CD4-positive, alpha-beta T cell treated with Interferon gamma for 1 hour (primary cell): ENCODE data around the gene LHFPL6.
"Not testable (repeated sequence)": the region's sequence is repeated elsewhere in the genome, so short reads cannot be mapped to it uniquely, and the experiment has no call there.

ENCODE experiments used
- DNase-seq: peaks from one replicate; pipeline ENCODE4 v3.0.0-alpha.2; 2020

Gene LHFPL6

DNA sequence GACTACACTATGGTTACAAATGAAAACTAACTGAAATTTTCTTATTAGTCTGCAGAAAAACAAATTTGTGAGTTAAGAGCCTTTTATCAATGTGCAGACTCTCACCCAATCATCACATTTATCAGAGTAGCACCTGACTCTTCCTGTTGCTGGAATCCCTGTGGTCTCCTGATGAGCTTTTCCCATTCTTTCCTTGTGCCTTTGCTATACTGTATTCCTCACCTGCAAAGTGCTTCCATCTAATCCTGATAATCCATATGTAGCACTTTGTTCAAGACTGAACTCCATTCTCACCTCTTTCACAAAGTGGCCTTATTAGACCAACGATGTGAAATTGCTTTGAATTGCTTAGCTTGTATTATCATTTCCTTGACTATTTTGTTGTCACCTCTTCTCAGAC is 225.3 kb downstream of the LHFPL6 start:
- no peak for DNase-seq

DNA sequence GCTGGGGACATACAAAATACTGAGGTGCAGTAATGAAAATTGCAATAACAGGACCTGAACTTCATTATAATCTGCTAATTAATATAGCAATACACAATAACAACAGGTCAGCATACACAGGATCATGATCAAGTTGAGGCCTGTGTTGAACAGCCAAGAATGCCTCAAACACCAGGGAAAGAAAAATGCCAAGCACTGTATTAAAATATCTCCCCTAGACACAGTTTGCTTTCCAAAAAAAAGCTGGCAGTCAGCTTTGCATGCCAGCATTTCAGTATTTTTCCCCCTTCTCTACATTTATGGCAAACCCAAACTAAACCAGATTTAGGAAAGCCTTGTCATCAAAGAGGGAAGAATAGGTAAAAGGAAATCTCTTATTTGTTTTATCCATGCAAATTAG is 226.9 kb downstream of the LHFPL6 start:
- DNase-seq, result no peak

DNA sequence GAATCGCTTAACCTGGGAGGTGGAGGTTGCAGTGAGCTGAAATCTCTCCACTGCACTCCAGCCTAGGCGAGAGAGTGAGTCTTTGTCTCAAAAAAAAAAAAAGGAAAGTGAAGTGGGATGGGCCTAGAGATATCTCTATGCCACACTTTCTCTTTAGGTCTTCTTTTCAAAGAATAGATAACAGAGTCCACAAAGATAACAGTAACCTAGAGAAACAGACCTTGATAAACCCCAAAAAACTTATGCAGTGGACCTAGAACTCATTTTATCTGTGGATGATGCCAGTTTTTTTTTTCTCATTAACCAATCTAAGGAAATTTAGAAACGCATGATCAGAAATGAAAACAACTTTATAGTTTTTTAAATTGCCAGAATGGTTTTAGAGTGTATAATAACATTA is 227.4 kb downstream of the LHFPL6 start:
- no peak for DNase-seq

DNA sequence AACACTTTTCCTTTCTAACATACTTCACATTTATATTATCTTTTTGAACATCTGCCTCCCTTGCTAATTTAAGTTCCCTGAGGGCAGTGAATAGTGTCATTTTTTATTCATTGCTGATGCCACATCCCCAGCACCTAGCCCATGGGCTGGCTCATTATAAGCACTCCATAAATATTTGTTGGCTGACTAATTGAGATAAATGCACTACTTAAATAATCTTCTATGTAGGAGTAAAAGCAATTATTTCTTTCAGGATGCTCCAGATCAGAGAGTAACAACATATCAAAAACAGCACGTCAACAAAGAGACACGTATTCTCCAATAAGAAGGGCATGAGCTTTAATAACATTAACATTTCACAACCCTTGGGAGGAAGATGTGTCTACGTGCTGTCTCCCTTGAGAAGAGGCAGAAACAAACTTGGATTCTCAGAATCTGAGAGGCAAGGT is 228.2 kb downstream of the LHFPL6 start:
- no peak for DNase-seq

DNA sequence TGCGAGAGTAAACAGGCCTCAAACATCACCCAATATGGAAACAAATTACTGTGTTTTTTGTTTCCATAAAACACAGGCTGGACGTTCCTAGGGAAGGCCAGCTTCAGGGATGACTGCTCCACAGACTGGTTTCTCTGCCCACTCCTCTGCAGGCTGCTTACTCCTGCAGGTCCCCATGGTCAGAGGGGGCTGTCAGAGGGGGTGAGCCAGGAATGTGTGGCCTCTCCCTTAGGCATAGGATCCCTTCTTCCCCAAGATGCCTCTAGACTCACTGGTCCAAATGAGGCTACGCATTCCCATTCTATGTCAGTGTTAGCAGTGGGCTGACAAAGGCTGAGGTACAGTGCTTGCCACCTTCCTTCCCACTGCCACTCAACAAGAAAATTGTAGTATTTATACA is 229.8 kb downstream of the LHFPL6 start:
- no peak for DNase-seq

DNA sequence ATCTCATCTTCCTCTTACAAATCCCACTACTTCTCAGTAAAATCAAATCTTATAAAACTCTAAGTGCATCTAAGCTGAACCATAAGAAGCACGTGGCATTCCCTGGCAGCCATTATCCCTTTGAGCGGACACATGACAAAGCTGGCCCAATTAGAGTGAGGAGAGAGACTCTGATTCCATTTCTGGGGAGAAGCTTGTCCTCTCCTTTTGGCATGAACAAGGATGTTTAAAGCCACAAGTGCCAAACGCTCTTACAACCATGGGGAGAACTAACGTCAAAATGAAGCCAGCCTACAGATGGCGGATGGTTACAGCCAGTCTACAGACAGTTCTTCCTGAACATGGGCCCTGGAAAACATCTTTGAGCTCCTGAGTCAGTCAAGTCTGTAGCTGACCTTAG is 231.3 kb downstream of the LHFPL6 start:
- DNase-seq, result no peak

DNA sequence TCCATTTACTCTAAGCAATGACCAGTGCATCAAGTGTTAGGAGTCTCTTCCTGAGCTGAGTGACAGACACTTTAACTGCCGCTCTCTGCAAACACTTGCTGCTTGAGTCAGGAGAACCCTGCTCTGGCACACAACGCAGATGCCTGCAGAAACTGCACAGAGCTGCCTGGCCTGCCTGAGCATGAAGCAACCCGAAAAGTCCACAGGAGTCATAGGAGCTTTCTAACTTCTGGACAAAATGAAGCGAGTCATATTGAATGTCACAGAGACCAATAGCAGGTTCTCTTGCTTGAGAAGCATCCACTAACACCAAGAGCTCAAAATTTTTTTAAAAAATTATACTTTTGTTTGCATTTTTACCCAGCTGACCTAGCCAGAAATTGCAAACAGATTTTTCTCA is 232.4 kb downstream of the LHFPL6 start:
- DNase-seq, result no peak

DNA sequence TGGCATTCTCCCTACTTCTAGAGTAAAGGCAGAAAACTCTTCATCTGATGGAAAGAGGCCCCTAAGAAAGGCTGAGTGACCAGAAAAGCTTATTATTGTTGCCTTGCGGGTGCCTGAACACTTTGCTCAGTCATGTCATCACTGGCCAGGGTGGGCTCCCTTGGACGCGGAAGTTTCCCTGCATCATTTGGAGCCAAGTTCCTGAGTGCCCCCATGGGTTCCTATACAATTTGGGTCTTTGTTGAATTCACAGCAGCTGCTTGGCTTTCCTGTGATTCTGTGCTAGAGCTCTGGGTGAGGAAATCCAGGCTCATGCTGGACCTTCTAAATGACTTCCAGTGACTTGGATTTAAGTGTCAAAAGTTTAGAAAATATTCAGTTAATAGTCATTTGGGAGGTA is 232.9 kb downstream of the LHFPL6 start:
- DNase-seq, result no peak

DNA sequence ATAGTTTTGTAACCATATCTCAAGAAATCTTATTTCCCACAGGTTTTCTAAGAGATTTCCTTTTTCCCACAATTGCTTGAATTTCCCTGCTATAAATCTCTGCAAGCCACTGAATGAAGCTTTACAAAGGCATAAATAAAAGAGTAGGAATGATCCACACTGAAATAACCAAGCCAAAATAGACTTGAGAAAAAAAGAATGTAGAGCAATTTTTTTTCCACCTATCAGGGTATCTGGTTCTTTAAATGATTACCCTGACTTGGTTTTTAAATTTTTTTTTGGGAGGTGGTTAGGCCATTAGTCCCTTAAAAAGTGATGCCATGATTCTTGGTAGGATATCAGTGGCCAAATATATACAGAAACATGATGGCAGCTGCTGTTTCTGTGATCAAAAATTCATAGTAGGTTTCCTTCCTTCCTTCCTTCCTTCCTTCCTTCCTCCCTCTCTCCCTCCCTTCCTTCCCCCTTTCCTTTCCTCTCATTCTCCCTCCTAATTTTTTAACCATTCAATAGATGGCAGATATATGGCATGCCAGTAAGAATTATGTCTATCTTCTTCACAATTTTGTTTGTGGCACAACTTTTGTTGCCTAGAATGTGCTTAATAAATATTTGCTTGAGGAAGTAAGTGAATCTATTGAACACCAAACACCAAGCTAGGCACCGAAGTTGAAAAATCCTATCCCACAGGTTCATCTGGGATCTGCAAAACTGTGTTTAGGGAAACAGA is 233.7 kb downstream of the LHFPL6 start:
- DNase-seq, result no peak

DNA sequence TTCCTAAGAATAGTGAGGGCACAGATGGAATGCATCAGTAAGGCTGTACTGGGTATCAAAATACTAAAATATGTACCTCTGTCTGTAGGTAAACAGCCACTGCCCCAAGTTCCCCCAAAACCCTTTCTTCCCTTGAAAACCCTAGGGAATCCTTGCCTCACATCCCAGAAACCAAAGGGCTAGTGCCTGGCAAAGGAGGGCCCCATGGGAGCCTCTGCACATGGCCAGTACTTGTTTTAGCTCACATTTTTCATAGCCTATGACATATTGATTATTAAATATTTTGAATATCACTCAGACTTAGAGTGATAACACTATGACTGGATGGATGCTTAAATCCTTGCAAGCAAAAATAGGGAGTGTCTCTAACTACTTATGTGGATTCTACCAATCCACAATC is 237.1 kb downstream of the LHFPL6 start:
- DNase-seq, result no peak

DNA sequence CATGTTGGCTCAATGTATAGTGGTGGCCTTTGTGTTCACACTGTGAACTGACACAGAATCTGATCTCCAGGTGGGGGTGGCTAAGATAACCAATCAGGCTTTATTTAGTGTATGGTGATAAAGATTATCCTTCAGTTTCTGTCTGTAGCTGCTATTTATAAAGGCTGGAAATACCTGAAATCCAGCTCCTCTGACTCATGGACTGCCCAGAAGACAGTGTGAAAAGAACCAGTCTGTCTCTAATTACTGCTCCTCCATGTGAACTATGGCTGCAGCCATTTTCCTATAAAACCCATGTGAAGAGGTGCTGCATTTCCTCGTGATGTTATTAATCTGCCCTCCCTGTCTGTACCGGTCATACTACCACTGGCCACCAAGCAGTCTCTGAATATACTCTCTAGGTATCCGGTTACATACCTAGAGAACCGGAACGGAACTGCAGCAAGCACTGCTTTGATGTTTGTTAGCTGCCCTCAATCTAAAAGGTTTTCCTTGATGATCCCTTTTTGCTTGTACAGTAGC is 238.0 kb downstream of the LHFPL6 start:
- no peak for DNase-seq

DNA sequence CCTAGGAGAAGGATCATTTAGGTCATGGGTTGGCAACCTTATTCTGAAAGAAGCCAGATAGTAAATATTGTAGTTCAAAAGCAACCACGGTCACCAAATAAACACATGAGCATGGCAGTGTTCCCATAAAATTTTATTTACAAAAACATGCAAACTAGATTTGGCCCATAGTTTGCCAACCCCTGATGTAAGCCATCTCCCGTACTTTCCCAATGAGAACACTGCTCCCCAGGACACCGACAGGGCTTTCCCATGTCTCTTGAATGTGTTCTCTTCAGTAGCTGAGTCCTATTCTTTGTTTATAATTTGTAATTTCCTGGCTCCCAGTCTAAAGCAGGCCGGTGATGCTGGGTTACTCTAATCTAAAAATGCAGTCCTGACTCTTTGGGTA is 239.6 kb downstream of the LHFPL6 start:
- DNase-seq, result no peak

DNA sequence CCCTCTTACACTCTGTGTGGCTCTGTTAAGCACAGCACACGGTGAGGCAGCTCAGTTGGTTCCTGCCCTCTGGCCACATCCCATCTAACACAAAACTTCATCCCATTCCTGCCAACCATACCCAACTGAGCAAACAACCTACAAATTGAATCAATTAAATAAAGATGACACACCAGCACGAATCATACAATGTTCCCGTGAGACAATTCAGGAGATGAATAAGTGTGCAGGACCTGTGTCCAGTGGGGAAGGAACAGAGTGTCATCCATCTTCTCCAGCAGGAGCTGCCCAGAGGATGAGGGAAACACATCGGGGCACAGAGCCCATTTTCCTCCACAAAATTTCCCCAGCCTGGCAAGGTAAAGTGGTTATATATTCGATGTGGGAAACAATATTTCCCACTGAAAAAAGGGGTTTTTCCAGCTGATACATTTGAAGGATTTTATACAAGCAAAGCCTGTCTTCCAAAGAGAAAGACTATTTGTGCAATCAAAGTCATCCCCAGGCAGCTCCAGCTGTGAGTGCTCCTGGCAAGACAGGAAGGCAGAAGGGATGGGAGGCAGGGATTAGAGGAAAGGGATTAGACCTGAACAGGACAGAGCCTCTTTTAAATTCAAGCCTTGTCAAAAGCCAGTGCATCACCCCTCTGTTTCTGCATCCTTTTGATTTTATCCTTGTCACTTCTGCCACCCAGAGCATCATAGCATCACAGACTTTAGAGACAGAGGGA is 240.2 kb downstream of the LHFPL6 start:
- DNase-seq, result no peak

DNA sequence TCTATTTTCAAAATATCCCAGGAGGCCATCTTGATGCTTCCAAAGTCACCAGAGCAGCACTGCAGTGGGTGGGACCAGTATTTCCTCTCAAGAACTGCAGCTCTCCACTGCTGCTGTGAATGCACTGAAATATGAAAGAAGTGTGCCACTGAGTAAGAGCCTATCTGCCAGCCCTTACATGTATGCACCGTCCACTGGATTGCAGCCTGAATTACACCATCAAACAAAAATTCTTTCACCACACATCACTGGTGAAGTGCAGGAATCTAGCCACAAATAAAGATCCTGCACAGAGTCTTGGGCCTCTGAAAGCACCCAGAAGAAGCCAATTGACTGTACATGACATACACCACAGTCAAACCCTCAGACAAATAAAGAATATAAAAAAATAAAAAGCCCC is 249.0 kb downstream of the LHFPL6 start:
- DNase-seq, result no peak

DNA sequence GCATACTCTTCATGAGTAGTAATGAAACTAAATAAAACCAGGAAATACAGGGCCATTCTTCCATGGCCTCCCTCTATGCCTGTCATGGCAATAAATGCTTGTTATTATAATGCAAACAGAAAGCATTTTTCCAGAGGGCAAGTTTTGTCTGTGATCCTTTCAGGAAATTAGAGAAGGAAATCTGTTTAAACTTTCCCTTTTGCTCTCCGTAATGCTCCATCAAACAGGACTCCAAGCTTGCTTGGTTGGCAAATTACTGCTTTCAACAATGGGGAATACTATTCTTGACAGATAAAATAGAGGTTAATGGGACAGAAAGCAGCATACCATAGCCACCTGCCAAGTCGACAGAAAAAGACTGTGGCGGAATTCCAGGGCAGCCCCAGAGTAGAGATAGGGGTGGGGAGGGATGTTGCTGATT is 252.5 kb downstream of the LHFPL6 start:
- no peak for DNase-seq

DNA sequence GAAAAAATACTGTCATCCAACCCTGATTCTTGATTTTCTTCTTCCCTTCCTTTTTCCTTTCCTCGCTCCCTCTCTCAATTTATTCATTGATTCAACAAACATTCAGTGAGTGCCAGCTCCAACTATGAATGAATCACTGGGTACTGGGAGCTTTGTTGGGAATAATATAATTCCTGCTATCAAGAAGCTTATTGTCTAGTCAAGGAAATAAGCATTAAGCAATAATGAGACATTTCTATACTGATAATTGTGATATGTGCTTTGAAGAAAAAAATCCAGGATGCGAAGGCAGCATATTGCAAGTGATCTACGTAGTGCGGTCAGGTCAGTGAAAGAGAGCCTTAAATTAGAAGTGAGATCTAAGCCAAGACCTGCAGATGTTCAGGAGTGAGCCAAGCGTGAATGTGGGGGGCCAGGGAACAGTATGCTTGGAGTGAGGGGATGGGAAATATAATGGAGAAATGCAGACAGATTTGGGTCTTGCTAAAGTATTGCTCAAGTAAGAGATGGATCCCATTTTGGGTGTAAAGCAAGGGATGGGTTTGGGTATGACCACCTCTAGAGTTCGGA is 253.5 kb downstream of the LHFPL6 start:
- DNase-seq, result no peak

DNA sequence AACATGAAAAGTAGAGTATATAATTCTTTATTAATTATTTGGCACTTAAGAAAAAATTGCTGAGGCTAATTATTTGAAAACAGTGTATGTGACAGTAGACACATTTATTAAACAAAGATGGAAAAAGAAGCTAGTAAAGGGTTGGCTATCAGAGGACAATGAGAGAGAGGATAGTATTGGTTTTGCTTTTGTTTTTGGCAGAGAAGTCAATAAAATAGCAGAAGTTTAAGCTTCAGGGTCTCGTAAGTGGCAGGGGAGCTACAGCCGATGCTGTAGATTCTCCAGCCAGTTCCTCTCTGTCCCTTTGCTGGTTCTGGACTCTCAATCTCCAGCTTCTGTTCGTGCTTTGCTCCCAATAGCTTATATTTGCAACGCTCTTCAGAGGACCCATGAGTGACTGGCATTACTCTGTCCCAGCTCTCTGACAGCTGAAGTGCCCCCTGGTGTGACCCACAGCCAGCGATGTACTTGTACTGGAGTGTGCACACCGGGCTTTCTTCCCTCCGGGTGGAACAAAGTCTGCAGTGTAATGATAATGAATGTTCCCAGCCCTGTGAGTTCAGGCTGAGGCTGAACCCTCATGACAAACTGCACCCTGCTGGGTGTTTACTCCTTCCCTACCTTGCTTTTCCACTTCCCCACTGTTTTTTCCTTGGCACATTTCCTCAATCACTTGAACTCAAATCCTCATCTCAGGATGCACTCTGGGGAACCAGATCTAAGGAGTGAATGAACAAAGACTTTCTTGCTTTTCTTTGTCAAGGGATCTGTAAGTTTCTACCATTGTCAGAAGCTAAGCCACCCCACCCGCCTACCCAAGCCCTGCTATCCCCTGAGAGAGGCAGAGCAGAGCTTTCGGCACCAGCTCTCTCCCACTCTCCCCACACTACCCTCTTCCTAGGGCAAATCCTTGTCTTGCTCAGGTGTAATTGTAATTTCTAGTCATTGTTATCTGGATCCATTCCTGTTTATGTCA is 254.8 kb downstream of the LHFPL6 start:
- no peak for DNase-seq

DNA sequence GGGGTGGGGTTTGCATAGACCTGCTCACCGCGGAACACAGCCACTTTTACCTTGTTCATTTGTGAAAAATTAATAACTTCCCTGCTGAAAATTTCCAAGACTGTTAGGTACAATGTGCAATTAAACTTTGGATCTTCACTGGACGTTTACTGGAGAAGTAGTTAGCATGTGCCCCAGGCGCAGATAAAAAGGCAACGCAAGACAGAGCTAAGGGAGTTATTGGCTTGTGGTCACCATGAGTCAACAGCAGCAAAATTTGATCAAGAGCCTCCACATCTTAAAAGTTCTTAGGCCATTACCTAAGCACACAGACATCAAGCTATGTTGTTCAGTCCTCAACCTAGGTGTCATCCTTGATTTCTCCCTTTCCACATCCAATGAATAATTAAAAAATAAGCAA is 257.0 kb downstream of the LHFPL6 start:
- no peak for DNase-seq

DNA sequence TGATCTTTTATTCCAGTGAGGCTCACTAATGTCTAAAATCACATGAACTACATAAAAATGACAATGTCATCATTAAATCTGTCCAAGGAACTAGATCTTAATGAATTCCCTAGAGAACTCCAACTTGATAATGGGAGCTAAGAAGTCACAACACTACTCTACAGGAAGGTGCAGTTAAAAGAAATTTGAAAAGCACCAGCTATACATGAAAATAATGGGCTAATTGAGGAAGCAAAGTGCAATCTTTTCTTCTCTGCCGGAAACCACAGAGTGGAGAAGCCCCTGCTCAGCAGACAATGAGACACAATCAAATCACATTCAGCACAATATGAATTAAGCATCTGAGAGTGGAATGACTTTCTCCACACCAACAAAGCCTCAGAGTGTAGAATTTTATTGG is 261.7 kb downstream of the LHFPL6 start:
- no peak for DNase-seq

DNA sequence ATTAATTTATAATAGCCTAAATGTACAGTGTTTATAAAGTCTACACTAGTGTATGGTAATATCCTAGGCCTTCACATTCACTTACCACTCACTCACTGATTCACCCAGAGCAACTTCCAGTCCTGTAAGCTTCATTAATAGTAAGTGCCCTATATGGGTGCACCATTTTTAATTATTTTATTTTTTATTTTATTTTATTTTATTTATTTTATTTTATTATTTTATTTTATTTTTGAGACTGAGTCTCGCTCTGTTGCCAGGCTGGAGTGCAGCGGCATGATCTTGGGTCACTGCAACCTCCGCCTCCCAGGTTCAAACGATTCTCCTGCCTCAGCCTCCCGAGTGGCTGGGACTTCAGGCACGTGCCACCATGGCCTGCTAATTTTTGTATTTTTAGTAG is 264.9 kb downstream of the LHFPL6 start:
- not testable (repeated sequence) for DNase-seq

DNA sequence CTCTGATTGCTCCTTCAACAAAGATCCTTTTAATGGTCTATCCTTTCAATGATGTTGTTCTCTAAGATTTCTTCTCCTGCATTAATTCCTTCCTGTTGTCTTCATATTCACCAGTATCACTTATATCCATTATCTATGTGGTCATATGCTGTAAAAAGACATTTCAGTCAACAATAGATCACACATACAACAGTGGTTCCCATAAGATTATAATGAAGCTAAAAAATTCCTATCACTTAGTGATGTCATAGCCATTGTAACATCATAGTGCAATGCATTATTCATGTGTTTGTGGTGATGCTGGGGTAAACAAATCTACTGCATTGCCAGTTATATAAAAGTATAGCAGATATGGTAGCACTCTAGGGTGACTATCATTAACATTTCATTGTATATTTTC is 266.1 kb downstream of the LHFPL6 start:
- no peak for DNase-seq

DNA sequence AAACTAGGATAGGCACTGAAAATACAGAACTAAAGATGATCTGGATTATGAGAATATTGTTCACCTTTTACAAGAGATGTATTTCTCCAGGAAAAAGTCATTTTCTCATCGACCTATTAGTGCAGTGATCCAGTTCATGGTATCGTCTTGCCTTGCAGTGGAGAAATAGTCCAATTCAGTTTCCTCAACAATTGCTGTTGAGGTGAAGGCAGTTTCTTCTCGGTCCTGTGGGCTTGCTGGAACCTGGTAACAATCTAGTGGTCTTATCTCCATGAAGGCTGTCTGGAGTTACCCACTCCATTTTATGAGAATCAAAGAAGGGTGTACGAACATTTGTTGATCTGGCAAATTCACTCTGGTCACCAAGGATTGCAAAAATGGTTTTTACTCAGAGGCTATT is 266.8 kb downstream of the LHFPL6 start:
- DNase-seq, result no peak

DNA sequence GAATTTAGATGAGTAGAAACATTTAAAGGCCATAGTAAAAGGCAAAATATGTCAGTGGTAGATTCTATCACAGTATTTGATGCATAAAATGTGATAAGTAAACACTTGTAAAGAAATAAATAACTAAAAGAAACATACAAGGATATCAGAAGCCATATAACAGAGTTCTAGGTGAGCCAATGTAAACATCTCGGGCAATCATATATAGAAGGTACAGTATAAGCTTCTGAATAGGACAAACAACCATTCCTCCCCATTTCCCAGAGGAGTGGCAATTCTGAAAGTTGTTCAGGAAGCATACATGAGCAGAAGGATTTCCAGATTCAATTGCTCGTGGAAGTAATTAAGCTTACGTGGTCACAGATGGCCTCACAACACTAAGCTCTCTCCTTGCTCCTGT is 267.3 kb downstream of the LHFPL6 start:
- DNase-seq, result no peak
